Endothelial cell of umbilical vein (primary cell): ENCODE data around the gene MED17.

Experiments
- EZH2 ChIP-seq: IDR thresholded peaks from 2 replicates; pipeline ENCODE4 v1.6.1; 2012; ENCODE audit warnings: borderline replicate concordance, low read depth, mild to moderate bottlenecking, moderate library complexity, low read length, inconsistent platforms; ENCODE audit not compliant: severe bottlenecking
- GATA2 ChIP-seq: IDR thresholded peaks from 2 replicates; pipeline ENCODE4 v1.7.0; 2011; ENCODE audit warnings: low read depth, mild to moderate bottlenecking, moderate library complexity, mixed read lengths, low read length; ENCODE audit not compliant: insufficient read length, insufficient read depth
- JUN ChIP-seq: IDR thresholded peaks from 2 replicates; pipeline ENCODE4 v1.6.1; 2011; ENCODE audit warnings: borderline replicate concordance, low read depth; ENCODE audit not compliant: insufficient read length, insufficient read depth
- MYC ChIP-seq: IDR thresholded peaks from one replicate; pipeline ENCODE4 v1.6.1; 2011; ENCODE audit warnings: mild to moderate bottlenecking, low read depth, low read length
- POLR2A ChIP-seq: IDR thresholded peaks from 2 replicates; pipeline ENCODE4 v1.6.1; 2012; ENCODE audit warnings: low read depth, mild to moderate bottlenecking, control low read depth, low read length
- POLR2AphosphoS5 ChIP-seq: IDR thresholded peaks from 2 replicates; pipeline ENCODE4 v1.6.1; 2012; ENCODE audit warnings: low read depth, mild to moderate bottlenecking, control low read depth, low read length, moderate library complexity; ENCODE audit not compliant: insufficient read depth
- TF ChIP-seq, protein P1 (sequence below), 2 donors: IDR thresholded peaks; 1 replicate in 1 of 2; 2 replicates in 1 of 2; pipeline ENCODE4 v1.5.1; 2011; ENCODE audit warnings: low read length in 2 of 2, mild to moderate bottlenecking in 2 of 2, moderate library complexity in 2 of 2, control low read depth in 1 of 2, inconsistent platforms in 1 of 2, low read depth in 1 of 2; ENCODE audit not compliant: insufficient read depth in 1 of 2; ENCODE audit errors: extremely low read depth in 1 of 2
- TF ChIP-seq, protein P2 (sequence below): IDR thresholded peaks from 2 replicates; pipeline ENCODE4 v1.6.1; 2011; ENCODE audit not compliant: insufficient read depth, insufficient read length

DNA sequence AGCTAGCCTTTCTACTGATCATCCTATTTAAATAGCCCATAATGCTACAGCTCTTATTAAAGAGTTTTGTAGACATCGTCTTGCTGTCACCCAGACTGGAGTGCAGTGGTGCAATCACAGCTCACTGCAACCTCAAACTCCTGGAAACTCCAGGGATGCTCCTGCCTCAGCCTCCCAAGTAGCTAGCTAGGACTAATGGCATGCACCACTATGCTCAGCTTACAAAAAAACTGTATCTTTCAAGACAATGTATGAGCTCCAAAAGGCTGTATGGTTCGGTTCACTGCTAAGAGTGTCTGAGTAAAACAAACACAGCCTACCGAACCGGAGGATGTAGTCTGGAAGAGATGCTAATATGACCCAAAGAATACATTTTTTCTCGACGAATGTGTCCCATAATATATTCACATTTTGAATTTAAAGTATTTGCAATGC, 45.4 kb upstream of the MED17 start:
- TF ChIP-seq GATA2: no peak
- TF ChIP-seq MYC: no peak
- TF ChIP-seq, protein P1, sequence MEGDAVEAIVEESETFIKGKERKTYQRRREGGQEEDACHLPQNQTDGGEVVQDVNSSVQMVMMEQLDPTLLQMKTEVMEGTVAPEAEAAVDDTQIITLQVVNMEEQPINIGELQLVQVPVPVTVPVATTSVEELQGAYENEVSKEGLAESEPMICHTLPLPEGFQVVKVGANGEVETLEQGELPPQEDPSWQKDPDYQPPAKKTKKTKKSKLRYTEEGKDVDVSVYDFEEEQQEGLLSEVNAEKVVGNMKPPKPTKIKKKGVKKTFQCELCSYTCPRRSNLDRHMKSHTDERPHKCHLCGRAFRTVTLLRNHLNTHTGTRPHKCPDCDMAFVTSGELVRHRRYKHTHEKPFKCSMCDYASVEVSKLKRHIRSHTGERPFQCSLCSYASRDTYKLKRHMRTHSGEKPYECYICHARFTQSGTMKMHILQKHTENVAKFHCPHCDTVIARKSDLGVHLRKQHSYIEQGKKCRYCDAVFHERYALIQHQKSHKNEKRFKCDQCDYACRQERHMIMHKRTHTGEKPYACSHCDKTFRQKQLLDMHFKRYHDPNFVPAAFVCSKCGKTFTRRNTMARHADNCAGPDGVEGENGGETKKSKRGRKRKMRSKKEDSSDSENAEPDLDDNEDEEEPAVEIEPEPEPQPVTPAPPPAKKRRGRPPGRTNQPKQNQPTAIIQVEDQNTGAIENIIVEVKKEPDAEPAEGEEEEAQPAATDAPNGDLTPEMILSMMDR (IDR thresholded peaks at IDR 0.05; ENCODE audit: extremely low read depth in 1 of 2, insufficient read depth in 1 of 2, low read depth in 1 of 2, low read length in 2 of 2): no peak
- peak; percentile 23 for TF ChIP-seq POLR2A
- no peak for TF ChIP-seq POLR2AphosphoS5
- no peak for TF ChIP-seq EZH2
- TF ChIP-seq, protein P2, sequence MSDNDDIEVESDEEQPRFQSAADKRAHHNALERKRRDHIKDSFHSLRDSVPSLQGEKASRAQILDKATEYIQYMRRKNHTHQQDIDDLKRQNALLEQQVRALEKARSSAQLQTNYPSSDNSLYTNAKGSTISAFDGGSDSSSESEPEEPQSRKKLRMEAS: no peak
- no peak for TF ChIP-seq JUN
